Measurements from ENCODE around the gene MAP1A.

Gene MAP1A

GRCh38 chr15:43517354-43518196 lies at the start of gene MAP1A:
TSS of gene MAP1A (plus strand) at chr15:43517608. CDS start at chr15:43521474, 3,866 bp downstream.
- DNase-seq = no peak

- no peak for DNase-seq
These were observed 47.5 kb upstream of the MAP1A start for GRCh38 chr15:43469867-43470266.

GRCh38 chr15:43471975-43472374 lies 45.4 kb upstream of the MAP1A start:
- DNase-seq = no peak

GRCh38 chr15:43473885-43474284 lies 43.5 kb upstream of the MAP1A start:
- DNase-seq = no peak

- peak in 1 of 2 donors; percentile 42 for DNase-seq
These were observed 33.9 kb upstream of the MAP1A start for GRCh38 chr15:43483297-43484128.

GRCh38 chr15:43484455-43484854 lies 33.0 kb upstream of the MAP1A start:
- DNase-seq = no peak

GRCh38 chr15:43487271-43487895 lies 30.0 kb upstream of the MAP1A start:
- no peak for DNase-seq

GRCh38 chr15:43488790-43489189 lies 28.6 kb upstream of the MAP1A start:
- no peak for DNase-seq

- DNase-seq = peak in 1 of 2 donors; percentile 7
These were observed 28.2 kb upstream of the MAP1A start for GRCh38 chr15:43489191-43489590.

GRCh38 chr15:43492266-43492665 lies 25.1 kb upstream of the MAP1A start:
- no peak for DNase-seq

- DNase-seq = peak; percentile 95 to 96
These were observed 24.5 kb upstream of the MAP1A start, which contains the start of gene TP53BP1 for GRCh38 chr15:43492673-43493601. TSS of gene TP53BP1 (minus strand) at chr15:43493156. CDS start at chr15:43493043, 113 bp downstream.

GRCh38 chr15:43493703-43494472 lies 23.5 kb upstream of the MAP1A start:
- no peak for DNase-seq

GRCh38 chr15:43498990-43499389 lies 18.4 kb upstream of the MAP1A start:
- DNase-seq = no peak

- no peak for DNase-seq
These were observed 17.8 kb upstream of the MAP1A start for GRCh38 chr15:43499635-43500034.

GRCh38 chr15:43505738-43506137 lies 11.7 kb upstream of the MAP1A start:
- DNase-seq = no peak

GRCh38 chr15:43508421-43508820 lies 9.0 kb upstream of the MAP1A start:
- DNase-seq = no peak

GRCh38 chr15:43508991-43509659 lies 8.3 kb upstream of the MAP1A start:
- no peak for DNase-seq

- no peak for DNase-seq
These were observed 7.7 kb upstream of the MAP1A start for GRCh38 chr15:43509660-43510199.

- peak; percentile 98 to 99 for DNase-seq
These were observed 7.0 kb upstream of the MAP1A start for GRCh38 chr15:43510200-43511011.

All from CD4-positive, alpha-beta T cell treated with Interleukin-4 for 1 hour (primary cell).